Measurements from ENCODE around the gene TMEM222. TPM values are rescaled to one million over a fixed set of nuclear protein-coding genes. Genes with fewer than 3 reads are reported as not detected.

The TMEM222 gene
- total RNA-seq, 1 donor from 2014 or later = 7.4 TPM

- no peaks in the 10 kb centered on the region for H3K9me3 Mint-ChIP-seq
- Histone ChIP-seq H3K27ac (no peak overlapping the region), H3K9ac (no peak overlapping the region), H3K27me3 (peaks cover 22% of the 10 kb centered on the region), H2AFZ (replicated peaks) (no peak overlapping the region), H3K79me2 (ENCODE audit: low read depth) (no peaks in the 10 kb centered on the region), H4K20me1 (ENCODE audit: low read depth) (peaks cover 6% of the 10 kb centered on the region), H3F3A (ENCODE audit: low read depth) (peaks cover 26% of the 10 kb centered on the region), H3K4me2 (no peak overlapping the region), H3K4me1 (peaks cover 14% of the 10 kb centered on the region), H3K36me3 (no peaks in the 10 kb centered on the region), H3K9me3 (ENCODE audit: low read depth) (no peaks in the 10 kb centered on the region), H3K4me3 (no peak overlapping the region)
- no peak overlapping the region for H3K4me3 Mint-ChIP-seq
- DNase-seq (ENCODE audit: low spot score) = no peak
- TF ChIP-seq CTCF (IDR thresholded peaks at IDR 0.05) (no peak), EZH2 (IDR thresholded peaks at IDR 0.05) (no peak), EZH2phosphoT487 (IDR thresholded peaks at IDR 0.05) (no peak)
- H3K36me3 Mint-ChIP-seq = peaks cover 1% of the 10 kb centered on the region
- peaks cover 24% of the 10 kb centered on the region for H3K27me3 Mint-ChIP-seq (ENCODE audit: insufficient read depth, low read depth)
- H3K27ac Mint-ChIP-seq = no peak overlapping the region
- peaks cover 25% of the 10 kb centered on the region for H3K4me1 Mint-ChIP-seq
Measured at GRCh38 chr1:27353166-27353565, 31.2 kb downstream of the TMEM222 start.

DNA sequence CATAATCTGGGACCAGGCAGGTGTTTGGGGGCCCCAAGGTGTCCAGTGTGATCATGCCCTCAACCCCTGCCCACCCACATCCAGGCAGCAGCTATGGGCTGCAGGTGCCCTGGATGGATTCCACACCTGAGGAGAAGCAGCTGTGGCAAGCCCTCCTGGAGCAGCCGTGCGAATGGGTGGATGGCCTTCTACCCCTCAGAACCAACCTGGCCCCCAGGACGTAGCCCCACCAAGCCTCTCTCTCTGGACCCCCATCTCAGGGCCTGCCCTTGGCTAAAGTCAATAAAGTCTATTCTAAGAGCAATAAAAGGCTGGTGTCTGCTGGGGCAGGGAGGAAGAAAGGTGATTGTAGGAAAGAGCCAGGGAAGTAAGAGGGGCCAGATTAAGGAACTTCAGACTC, 31.7 kb downstream of the TMEM222 start:
- no peaks in the 10 kb centered on the region for H3K79me2 ChIP-seq (ENCODE audit: low read depth)
- Mint-ChIP-seq H3K4me1 (peaks cover 25% of the 10 kb centered on the region), H3K27ac (no peak overlapping the region), H3K27me3 (ENCODE audit: insufficient read depth, low read depth) (peaks cover 24% of the 10 kb centered on the region), H3K36me3 (peaks cover 1% of the 10 kb centered on the region), H3K4me3 (no peak overlapping the region), H3K9me3 (no peaks in the 10 kb centered on the region)
- H4K20me1 ChIP-seq (ENCODE audit: low read depth) = peaks cover 10% of the 10 kb centered on the region
- H3K4me2 ChIP-seq = no peak overlapping the region
- H3K9ac ChIP-seq = no peak overlapping the region
- H2AFZ ChIP-seq (replicated peaks) = no peak overlapping the region
- peaks cover 26% of the 10 kb centered on the region for H3F3A ChIP-seq (ENCODE audit: low read depth)
- peaks cover 26% of the 10 kb centered on the region for H3K27me3 ChIP-seq
- peaks cover 14% of the 10 kb centered on the region for H3K4me1 ChIP-seq
- DNase-seq (ENCODE audit: low spot score) = no peak
- no peak overlapping the region for H3K4me3 ChIP-seq
- H3K36me3 ChIP-seq = no peaks in the 10 kb centered on the region
- TF ChIP-seq EZH2 (IDR thresholded peaks at IDR 0.05) (no peak), CTCF (IDR thresholded peaks at IDR 0.05) (no peak), EZH2phosphoT487 (IDR thresholded peaks at IDR 0.05) (no peak)
- H3K27ac ChIP-seq = no peak overlapping the region
- H3K9me3 ChIP-seq (ENCODE audit: low read depth) = no peaks in the 10 kb centered on the region

DNA sequence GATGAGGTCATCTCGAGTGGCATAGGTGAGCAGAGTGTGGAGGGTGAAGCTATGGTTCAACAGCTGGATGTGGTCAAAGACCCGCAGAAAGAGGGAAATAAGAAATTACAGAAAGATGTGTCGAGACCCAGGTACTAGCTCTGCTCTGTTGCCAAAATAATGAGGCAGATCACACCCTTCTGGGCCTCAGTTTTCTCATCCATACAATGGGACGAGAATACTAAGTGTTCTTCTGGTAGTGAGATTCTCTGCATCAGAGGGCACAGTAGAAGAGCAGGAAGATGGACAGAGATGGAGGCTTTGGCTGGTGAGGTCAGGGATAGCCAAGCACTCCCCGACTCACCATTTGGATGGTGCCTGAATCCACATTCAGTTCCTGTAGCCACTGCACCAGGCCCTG, 33.7 kb downstream of the TMEM222 start:
- H4K20me1 ChIP-seq (ENCODE audit: low read depth) = peaks cover 17% of the 10 kb centered on the region
- H3K27me3 ChIP-seq = peaks cover 34% of the 10 kb centered on the region
- no peak overlapping the region for H2AFZ ChIP-seq (replicated peaks)
- no peak for DNase-seq (ENCODE audit: low spot score)
- Mint-ChIP-seq H3K4me1 (peaks cover 28% of the 10 kb centered on the region), H3K9me3 (no peaks in the 10 kb centered on the region), H3K27me3 (ENCODE audit: insufficient read depth, low read depth) (peaks cover 31% of the 10 kb centered on the region), H3K36me3 (peaks cover 8% of the 10 kb centered on the region), H3K4me3 (peak overlapping the region; percentile 30), H3K27ac (no peak overlapping the region)
- H3K9ac ChIP-seq = no peak overlapping the region
- TF ChIP-seq CTCF (IDR thresholded peaks at IDR 0.05) (no peak), EZH2 (IDR thresholded peaks at IDR 0.05) (no peak), EZH2phosphoT487 (IDR thresholded peaks at IDR 0.05) (no peak)
- peaks cover 16% of the 10 kb centered on the region for H3K4me1 ChIP-seq
- H3K4me3 ChIP-seq = no peak overlapping the region
- no peaks in the 10 kb centered on the region for H3K9me3 ChIP-seq (ENCODE audit: low read depth)
- no peak overlapping the region for H3K27ac ChIP-seq
- no peaks in the 10 kb centered on the region for H3K36me3 ChIP-seq
- peaks cover 15% of the 10 kb centered on the region for H3F3A ChIP-seq (ENCODE audit: low read depth)
- no peak overlapping the region for H3K4me2 ChIP-seq
- H3K79me2 ChIP-seq (ENCODE audit: low read depth) = no peaks in the 10 kb centered on the region
